ENCODE data around the gene SELENOW. TPM values are rescaled to one million over a fixed set of nuclear protein-coding genes. Genes with fewer than 3 reads are reported as not detected.
"Not testable (repeated sequence)": the region's sequence is repeated elsewhere in the genome, so short reads cannot be mapped to it uniquely, and the experiment has no call there.

SELENOW gene
- polyA plus RNA-seq, 1 donor = 190 TPM

DNA sequence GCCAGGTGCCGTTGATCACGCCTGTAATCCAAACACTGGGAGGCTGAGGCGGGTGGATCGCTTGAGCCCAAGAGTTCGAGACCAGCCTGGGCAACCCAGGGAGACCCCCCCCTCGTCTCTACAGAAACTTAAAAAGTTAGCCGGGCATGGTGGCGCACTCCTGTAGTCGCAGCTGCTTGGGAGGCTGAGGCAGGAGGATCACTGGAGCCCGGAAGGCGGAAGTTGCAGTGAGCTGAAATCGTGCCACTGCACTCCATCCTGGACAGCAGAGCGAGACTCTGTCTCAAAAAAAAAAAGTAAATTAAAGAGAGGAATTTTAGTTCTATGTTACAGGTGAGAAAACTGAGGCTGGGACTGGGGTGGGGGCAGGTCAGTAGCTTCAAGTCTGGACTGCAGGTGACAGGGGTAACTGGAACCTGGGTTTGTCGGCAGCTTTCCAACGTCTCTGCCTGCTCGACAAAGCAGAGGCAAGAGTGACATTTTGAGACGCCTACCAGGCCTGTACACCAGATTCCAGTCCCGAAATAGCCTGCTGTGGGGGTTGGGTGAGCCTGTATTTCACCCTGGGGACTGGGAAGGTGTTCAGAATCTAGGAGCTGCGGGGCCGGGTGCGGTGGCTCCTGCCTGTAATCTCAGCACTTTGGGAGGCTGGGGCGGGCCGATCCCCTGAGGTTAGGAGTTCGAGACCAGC, 1.2 kb downstream of the SELENOW start:
- peak overlapping the region; percentile 78 for H3K27ac ChIP-seq (ENCODE audit: low read length)
- peaks cover 33% of the 10 kb centered on the region for H3K36me3 ChIP-seq (ENCODE audit: control insufficient read depth, insufficient read depth, low read length)
- no peaks in the 10 kb centered on the region for H3K9me3 ChIP-seq (ENCODE audit: control insufficient read depth, low read depth, low read length)
- no peak for DNase-seq
- peak overlapping the region; percentile 100 for H3K4me3 ChIP-seq (ENCODE audit: low read length)
- no CpG with 5 or more reads among the region's 24 CpGs for WGBS (ENCODE audit: insufficient coverage, low lambda C conversion rate)
- H3K4me1 ChIP-seq (ENCODE audit: control insufficient read depth, insufficient read depth, low read length) = peaks cover 22% of the 10 kb centered on the region
- H3K27me3 ChIP-seq (ENCODE audit: control insufficient read depth, insufficient read depth, low read length) = no peaks in the 10 kb centered on the region

- Histone ChIP-seq H3K4me3 (ENCODE audit: low read length) (peak overlapping the region; percentile 100), H3K4me1 (ENCODE audit: control insufficient read depth, insufficient read depth, low read length) (peaks cover 22% of the 10 kb centered on the region)
Measured at GRCh38 chr19:47780215-47780551, 1.7 kb downstream of the SELENOW start.

GRCh38 chr19:47781590-47782262, 3.2 kb downstream of the SELENOW start:
- no peak for DNase-seq
- no peak overlapping the region for H3K27ac ChIP-seq (ENCODE audit: low read length)
- no peaks in the 10 kb centered on the region for H3K27me3 ChIP-seq (ENCODE audit: control insufficient read depth, insufficient read depth, low read length)
- no peaks in the 10 kb centered on the region for H3K9me3 ChIP-seq (ENCODE audit: control insufficient read depth, low read depth, low read length)
- no CpG with 5 or more reads among the region's 9 CpGs for WGBS (ENCODE audit: insufficient coverage, low lambda C conversion rate)
- peaks cover 20% of the 10 kb centered on the region for H3K4me1 ChIP-seq (ENCODE audit: control insufficient read depth, insufficient read depth, low read length)
- H3K36me3 ChIP-seq (ENCODE audit: control insufficient read depth, insufficient read depth, low read length) = peaks cover 40% of the 10 kb centered on the region
- no peak overlapping the region for H3K4me3 ChIP-seq (ENCODE audit: low read length)

More at GRCh38 chr19:47780215-47780551, 1.7 kb downstream of the SELENOW start:
- peak overlapping the region; percentile 78 for H3K27ac ChIP-seq (ENCODE audit: low read length)
- WGBS (ENCODE audit: insufficient coverage, low lambda C conversion rate) = 90% methylated on average over 2 of the region's 9 CpGs
- no peaks in the 10 kb centered on the region for H3K27me3 ChIP-seq (ENCODE audit: control insufficient read depth, insufficient read depth, low read length)
- H3K36me3 ChIP-seq (ENCODE audit: control insufficient read depth, insufficient read depth, low read length) = peaks cover 34% of the 10 kb centered on the region
- no peak for DNase-seq
- no peaks in the 10 kb centered on the region for H3K9me3 ChIP-seq (ENCODE audit: control insufficient read depth, low read depth, low read length)

GRCh38 chr19:47786566-47786965, 8.1 kb downstream of the SELENOW start:
- no peak for DNase-seq
- no peaks in the 10 kb centered on the region for H3K9me3 ChIP-seq (ENCODE audit: control insufficient read depth, low read depth, low read length)
- peaks cover 2% of the 10 kb centered on the region for H3K4me1 ChIP-seq (ENCODE audit: control insufficient read depth, insufficient read depth, low read length)
- no CpG with 5 or more reads among the region's 7 CpGs for WGBS (ENCODE audit: insufficient coverage, low lambda C conversion rate)
- no peaks in the 10 kb centered on the region for H3K27me3 ChIP-seq (ENCODE audit: control insufficient read depth, insufficient read depth, low read length)
- no peak overlapping the region for H3K27ac ChIP-seq (ENCODE audit: low read length)
- H3K4me3 ChIP-seq (ENCODE audit: low read length) = no peak overlapping the region
- H3K36me3 ChIP-seq (ENCODE audit: control insufficient read depth, insufficient read depth, low read length) = peaks cover 27% of the 10 kb centered on the region

- not testable (repeated sequence) for H3K27ac ChIP-seq (ENCODE audit: low read length); H3K4me1 ChIP-seq (ENCODE audit: control insufficient read depth, insufficient read depth, low read length); H3K27me3 ChIP-seq (ENCODE audit: control insufficient read depth, insufficient read depth, low read length); H3K9me3 ChIP-seq (ENCODE audit: control insufficient read depth, low read depth, low read length); H3K4me3 ChIP-seq (ENCODE audit: low read length); DNase-seq
- no CpG with 5 or more reads among the region's 10 CpGs for WGBS (ENCODE audit: insufficient coverage, low lambda C conversion rate)
- H3K36me3 ChIP-seq (ENCODE audit: control insufficient read depth, insufficient read depth, low read length) = peaks cover 20% of the 10 kb centered on the region
Measured at GRCh38 chr19:47787307-47787706, 8.8 kb downstream of the SELENOW start.

DNA sequence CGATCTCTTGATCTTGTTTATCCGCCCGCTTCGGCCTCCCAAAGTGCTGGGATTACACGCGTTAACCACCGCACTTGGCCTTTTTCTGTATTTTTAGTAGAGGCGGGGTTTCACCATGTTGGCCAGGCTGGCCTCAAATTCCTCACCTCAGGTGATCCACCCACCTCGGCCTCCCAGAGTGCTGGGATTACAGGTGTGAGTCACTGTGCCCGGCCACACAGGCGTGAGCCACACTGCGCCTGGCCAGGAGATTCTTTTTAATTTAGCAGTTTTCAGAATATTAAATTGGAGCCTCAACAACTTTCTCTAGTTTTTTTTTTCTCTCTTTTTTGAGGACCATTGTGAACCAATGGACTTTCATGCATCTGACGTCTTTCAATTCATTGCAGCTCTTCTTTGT, 11.3 kb downstream of the SELENOW start:
- H3K4me1 ChIP-seq (ENCODE audit: control insufficient read depth, insufficient read depth, low read length); H3K27me3 ChIP-seq (ENCODE audit: control insufficient read depth, insufficient read depth, low read length); H3K4me3 ChIP-seq (ENCODE audit: low read length); H3K9me3 ChIP-seq (ENCODE audit: control insufficient read depth, low read depth, low read length); DNase-seq; H3K27ac ChIP-seq (ENCODE audit: low read length); H3K36me3 ChIP-seq (ENCODE audit: control insufficient read depth, insufficient read depth, low read length): not testable (repeated sequence)
- 67% methylated on average over 1 of the region's 13 CpGs for WGBS (ENCODE audit: insufficient coverage, low lambda C conversion rate)

DNA sequence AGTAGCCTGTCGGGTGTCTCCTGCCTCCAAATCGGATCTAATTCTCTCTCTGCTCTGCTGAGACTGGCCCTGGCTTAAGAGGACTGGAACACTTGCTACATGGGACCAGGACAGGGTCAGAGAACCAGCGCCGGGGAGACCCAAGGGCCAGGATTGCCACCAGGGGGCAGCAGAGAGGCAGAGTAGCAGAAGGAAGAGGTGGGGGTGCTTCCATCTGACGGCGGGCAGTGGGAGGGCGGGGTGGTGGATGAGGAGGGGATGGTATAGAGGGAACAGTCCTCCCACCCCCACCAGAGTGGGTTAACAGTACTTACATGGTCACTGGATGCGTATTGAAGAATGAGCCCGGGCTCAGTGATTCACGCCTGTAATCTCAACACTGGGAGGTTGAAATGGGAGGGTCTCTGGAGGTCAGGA, 11.9 kb downstream of the SELENOW start:
- H3K27ac ChIP-seq (ENCODE audit: low read length) = no peak overlapping the region
- WGBS (ENCODE audit: insufficient coverage, low lambda C conversion rate) = no CpG with 5 or more reads among the region's 10 CpGs
- H3K9me3 ChIP-seq (ENCODE audit: control insufficient read depth, low read depth, low read length) = no peaks in the 10 kb centered on the region
- no peak overlapping the region for H3K4me3 ChIP-seq (ENCODE audit: low read length)
- peaks cover 5% of the 10 kb centered on the region for H3K36me3 ChIP-seq (ENCODE audit: control insufficient read depth, insufficient read depth, low read length)
- peak; percentile 47 to 54 for DNase-seq
- peaks cover 2% of the 10 kb centered on the region for H3K4me1 ChIP-seq (ENCODE audit: control insufficient read depth, insufficient read depth, low read length)
- H3K27me3 ChIP-seq (ENCODE audit: control insufficient read depth, insufficient read depth, low read length) = no peaks in the 10 kb centered on the region

DNA sequence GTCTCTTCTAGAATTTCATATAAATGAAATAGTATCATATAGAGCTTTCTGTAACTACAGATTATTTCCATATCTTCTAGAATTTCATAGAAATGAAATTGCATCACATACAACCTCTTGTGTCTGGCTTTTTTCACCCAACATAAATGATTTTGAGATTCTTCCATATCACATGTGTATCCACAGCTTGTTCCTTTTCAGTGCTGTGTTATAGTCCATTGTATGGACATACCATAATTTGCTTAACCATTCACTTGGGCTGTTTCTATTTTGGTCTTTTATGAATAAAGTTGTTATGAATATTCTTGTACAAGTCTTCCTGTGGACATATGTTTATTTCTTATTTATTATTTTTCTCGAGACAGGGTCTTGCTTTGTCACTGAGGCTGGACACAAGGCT, 14.1 kb downstream of the SELENOW start:
- no peaks in the 10 kb centered on the region for H3K9me3 ChIP-seq (ENCODE audit: control insufficient read depth, low read depth, low read length)
- H3K27me3 ChIP-seq (ENCODE audit: control insufficient read depth, insufficient read depth, low read length) = no peaks in the 10 kb centered on the region
- H3K4me1 ChIP-seq (ENCODE audit: control insufficient read depth, insufficient read depth, low read length) = peaks cover 2% of the 10 kb centered on the region
- no peak overlapping the region for H3K4me3 ChIP-seq (ENCODE audit: low read length)
- 100% methylated on average over 1 of the region's 1 CpG for WGBS (ENCODE audit: insufficient coverage, low lambda C conversion rate)
- no peak overlapping the region for H3K27ac ChIP-seq (ENCODE audit: low read length)
- DNase-seq = no peak
- H3K36me3 ChIP-seq (ENCODE audit: control insufficient read depth, insufficient read depth, low read length) = no peaks in the 10 kb centered on the region

GRCh38 chr19:47794526-47794925, 16.0 kb downstream of the SELENOW start:
- H3K27me3 ChIP-seq (ENCODE audit: control insufficient read depth, insufficient read depth, low read length) = peaks cover 8% of the 10 kb centered on the region
- no peaks in the 10 kb centered on the region for H3K36me3 ChIP-seq (ENCODE audit: control insufficient read depth, insufficient read depth, low read length)
- no CpG with 5 or more reads among the region's 18 CpGs for WGBS (ENCODE audit: insufficient coverage, low lambda C conversion rate)
- DNase-seq = no peak
- H3K27ac ChIP-seq (ENCODE audit: low read length) = no peak overlapping the region
- H3K9me3 ChIP-seq (ENCODE audit: control insufficient read depth, low read depth, low read length) = no peaks in the 10 kb centered on the region
- H3K4me3 ChIP-seq (ENCODE audit: low read length) = no peak overlapping the region
- peaks cover 2% of the 10 kb centered on the region for H3K4me1 ChIP-seq (ENCODE audit: control insufficient read depth, insufficient read depth, low read length)

GRCh38 chr19:47796785-47797184, 18.3 kb downstream of the SELENOW start:
- no CpG with 5 or more reads among the region's 2 CpGs for WGBS (ENCODE audit: insufficient coverage, low lambda C conversion rate)
- H3K27ac ChIP-seq (ENCODE audit: low read length) = no peak overlapping the region
- DNase-seq = no peak
- H3K4me3 ChIP-seq (ENCODE audit: low read length) = no peak overlapping the region
- H3K4me1 ChIP-seq (ENCODE audit: control insufficient read depth, insufficient read depth, low read length) = no peaks in the 10 kb centered on the region
- no peaks in the 10 kb centered on the region for H3K36me3 ChIP-seq (ENCODE audit: control insufficient read depth, insufficient read depth, low read length)
- H3K27me3 ChIP-seq (ENCODE audit: control insufficient read depth, insufficient read depth, low read length) = peaks cover 8% of the 10 kb centered on the region
- H3K9me3 ChIP-seq (ENCODE audit: control insufficient read depth, low read depth, low read length) = peaks cover 1% of the 10 kb centered on the region

All from large intestine (tissue), 3 donors.